Mammary epithelial cell (primary cell): ENCODE data around the gene ATP8A1.

Experiments used
- EZH2 ChIP-seq: IDR thresholded peaks from 2 replicates; pipeline ENCODE4 v1.6.1; 2012; ENCODE audit warnings: low read length, inconsistent platforms, borderline replicate concordance
- TF ChIP-seq, protein P1 (sequence below), 2 donors: IDR thresholded peaks in 1 of 2; conservative IDR thresholded peaks in 1 of 2; 2 replicates each; pipeline ENCODE4 v1.5.1; 2011 to 2012; ENCODE audit warnings: inconsistent platforms in 2 of 2, low read length in 2 of 2, mild to moderate bottlenecking in 2 of 2, control low read depth in 1 of 2, low read depth in 1 of 2; ENCODE audit not compliant: insufficient read depth in 1 of 2; ENCODE audit errors: extremely low read depth in 1 of 2

- TF ChIP-seq, protein P1, sequence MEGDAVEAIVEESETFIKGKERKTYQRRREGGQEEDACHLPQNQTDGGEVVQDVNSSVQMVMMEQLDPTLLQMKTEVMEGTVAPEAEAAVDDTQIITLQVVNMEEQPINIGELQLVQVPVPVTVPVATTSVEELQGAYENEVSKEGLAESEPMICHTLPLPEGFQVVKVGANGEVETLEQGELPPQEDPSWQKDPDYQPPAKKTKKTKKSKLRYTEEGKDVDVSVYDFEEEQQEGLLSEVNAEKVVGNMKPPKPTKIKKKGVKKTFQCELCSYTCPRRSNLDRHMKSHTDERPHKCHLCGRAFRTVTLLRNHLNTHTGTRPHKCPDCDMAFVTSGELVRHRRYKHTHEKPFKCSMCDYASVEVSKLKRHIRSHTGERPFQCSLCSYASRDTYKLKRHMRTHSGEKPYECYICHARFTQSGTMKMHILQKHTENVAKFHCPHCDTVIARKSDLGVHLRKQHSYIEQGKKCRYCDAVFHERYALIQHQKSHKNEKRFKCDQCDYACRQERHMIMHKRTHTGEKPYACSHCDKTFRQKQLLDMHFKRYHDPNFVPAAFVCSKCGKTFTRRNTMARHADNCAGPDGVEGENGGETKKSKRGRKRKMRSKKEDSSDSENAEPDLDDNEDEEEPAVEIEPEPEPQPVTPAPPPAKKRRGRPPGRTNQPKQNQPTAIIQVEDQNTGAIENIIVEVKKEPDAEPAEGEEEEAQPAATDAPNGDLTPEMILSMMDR (conservative IDR thresholded peaks at IDR 0.05 in 1 of 2, IDR thresholded peaks at IDR 0.05 in 1 of 2; ENCODE audit: extremely low read depth in 1 of 2, insufficient read depth in 1 of 2, low read depth in 1 of 2, low read length in 2 of 2), result no peak
- TF ChIP-seq EZH2, result no peak
Measured at GRCh38 chr4:42573249-42573648, 83.7 kb downstream of the ATP8A1 start.
